Hepatocyte (in vitro differentiated cells): ENCODE data around the gene THSD4.

Experiments
- CTCF ChIP-seq: fragments of 200-600 bp; sonication (generic); IDR thresholded peaks from 2 replicates; pipeline ENCODE4 v1.5.1; 2016; ENCODE audit warnings: antibody characterized with exemption, mild to moderate bottlenecking; ENCODE audit not compliant: poor library complexity
- EZH2 ChIP-seq: fragments of 200-600 bp; sonication (generic); IDR thresholded peaks from 2 replicates; pipeline ENCODE4 v1.6.1; 2016; ENCODE audit warnings: antibody characterized with exemption, mild to moderate bottlenecking, borderline replicate concordance

GRCh38 chr15:71199384-71200351, 84.4 kb downstream of the THSD4 start:
- TF ChIP-seq CTCF (no peak), EZH2 (no peak)
